HepG2 (cell line): ENCODE measurements around the gene CHID1. TPM values are rescaled to one million over a fixed set of nuclear protein-coding genes. Genes with fewer than 3 reads are reported as not detected.

Experiments
- ATRX ChIP-seq: sonication (generic); formaldehyde crosslinking; IDR thresholded peaks from 2 replicates; pipeline ENCODE4 v1.4.0; 2020; ENCODE audit warnings: missing genetic modification reagents, borderline replicate concordance
- ELF3 ChIP-seq: IDR thresholded peaks from 2 replicates; pipeline ENCODE4 v1.6.1; 2016; ENCODE audit warnings: missing genetic modification reagents, missing compliant biosample characterization
- HDAC2 ChIP-seq: sonication (generic); formaldehyde crosslinking; IDR thresholded peaks from 2 replicates; pipeline ENCODE4 v1.4.0; 2020; ENCODE audit warnings: missing genetic modification reagents
- HHEX ChIP-seq: IDR thresholded peaks from 2 replicates; pipeline ENCODE4 v1.6.1; 2016; ENCODE audit warnings: control low read depth
- PCBP1 ChIP-seq: fragments of 200-400 bp; formaldehyde crosslinking; IDR thresholded peaks from 2 replicates; pipeline ENCODE4 v1.6.1; 2017; ENCODE audit warnings: mild to moderate bottlenecking, low read depth, low read length, borderline replicate concordance
- REPIN1 ChIP-seq: sonication (generic); formaldehyde crosslinking; IDR thresholded peaks from 2 replicates; pipeline ENCODE4 v1.8.0; 2022; ENCODE audit warnings: missing genetic modification reagents, low read depth, mild to moderate bottlenecking, borderline replicate concordance
- RFX1 ChIP-seq: fragments of 450-650 bp; IDR thresholded peaks from 2 replicates; pipeline ENCODE4 v1.6.1; 2017
- SCMH1 ChIP-seq: sonication (generic); formaldehyde crosslinking; IDR thresholded peaks from 2 replicates; pipeline ENCODE4 v1.9.0; 2021; ENCODE audit warnings: missing genetic modification reagents, mild to moderate bottlenecking, borderline replicate concordance
- SMARCE1 ChIP-seq: fragments of 450-650 bp; IDR thresholded peaks from 2 replicates; pipeline ENCODE4 v1.6.1; 2017; ENCODE audit warnings: borderline replicate concordance
- SRSF4 ChIP-seq: fragments of 200-400 bp; formaldehyde crosslinking; IDR thresholded peaks from one replicate; pipeline ENCODE4 v1.6.1; 2018; ENCODE audit warnings: mild to moderate bottlenecking, low read depth, low read length, moderate library complexity; ENCODE audit not compliant: poor library complexity, severe bottlenecking
- ZNF101 ChIP-seq: sonication (generic); formaldehyde crosslinking; IDR thresholded peaks from 2 replicates; pipeline ENCODE4 v1.4.0; 2020; ENCODE audit warnings: mild to moderate bottlenecking, low read depth, missing genetic modification reagents, borderline replicate concordance
- ZNF207 ChIP-seq: fragments of 450-650 bp; IDR thresholded peaks from 2 replicates; pipeline ENCODE4 v1.6.1; 2016; ENCODE audit warnings: antibody characterized with exemption, borderline replicate concordance
- ZNF354B ChIP-seq: sonication (generic); formaldehyde crosslinking; IDR thresholded peaks from 2 replicates; pipeline ENCODE4 v1.8.0; 2022; ENCODE audit warnings: mild to moderate bottlenecking, missing genetic modification reagents
- polyA plus RNA-seq, 8 experiments: library from polyadenylated mRNA; depleted of rRNA in 3 of 8; stranded (reverse) in 7 of 8; unstranded in 1 of 8; fragments of >200 nt; fragmentation: Illumina TruSeq in 4 of 8; extraction: Trizol in 4 of 8; gene quantifications; 2 replicates each; pipeline versions ENCODE4 v1.2.1 to v1.2.3, GENCODE V29; 2011 to 2016; ENCODE audit warnings: low read depth in 4 of 8, missing spikeins in 1 of 8, mixed read lengths in 1 of 8; ENCODE audit not compliant: insufficient read depth in 1 of 8
- total RNA-seq, 5 experiments: library from RNA; depleted of rRNA; stranded (reverse); fragments of >200 nt; fragmentation: Illumina TruSeq; extraction: Trizol; gene quantifications; 2 replicates each; pipeline ENCODE4 v1.2.3, GENCODE V29; 2016; ENCODE audit warnings: low read depth in 1 of 5
- TF ChIP-seq, protein P1 (sequence below): sonication (generic); formaldehyde crosslinking; IDR thresholded peaks from 2 replicates; pipeline ENCODE4; 2020; ENCODE audit warnings: missing genetic modification reagents, mild to moderate bottlenecking, borderline replicate concordance
- TF ChIP-seq, protein P2 (sequence below): sonication (generic); formaldehyde crosslinking; IDR thresholded peaks from 2 replicates; pipeline ENCODE4 v1.9.0; 2021; ENCODE audit warnings: missing genetic modification reagents, mild to moderate bottlenecking, borderline replicate concordance
- TF ChIP-seq, protein P3 (sequence below), 2 experiments: sonication (generic) in 1 of 2; formaldehyde crosslinking in 1 of 2; IDR thresholded peaks; 2 replicates each; pipeline versions ENCODE4 v1.6.1 to v1.9.0; 2014 to 2022; ENCODE audit warnings: antibody characterized with exemption in 1 of 2, borderline replicate concordance in 1 of 2, inconsistent platforms in 1 of 2, low read depth in 1 of 2, missing genetic modification reagents in 1 of 2
- TF ChIP-seq, protein P4 (sequence below): sonication (generic); formaldehyde crosslinking; conservative IDR thresholded peaks from 2 replicates; pipeline ENCODE4 v1.4.0; 2020; ENCODE audit warnings: missing genetic modification reagents

Gene CHID1
- total and polyA plus RNA-seq, 2 of the 13 experiments (the other 11 are each of a cell fraction or from before 2014, with no cell fraction given), result 65.1 to 93.6 TPM

DNA sequence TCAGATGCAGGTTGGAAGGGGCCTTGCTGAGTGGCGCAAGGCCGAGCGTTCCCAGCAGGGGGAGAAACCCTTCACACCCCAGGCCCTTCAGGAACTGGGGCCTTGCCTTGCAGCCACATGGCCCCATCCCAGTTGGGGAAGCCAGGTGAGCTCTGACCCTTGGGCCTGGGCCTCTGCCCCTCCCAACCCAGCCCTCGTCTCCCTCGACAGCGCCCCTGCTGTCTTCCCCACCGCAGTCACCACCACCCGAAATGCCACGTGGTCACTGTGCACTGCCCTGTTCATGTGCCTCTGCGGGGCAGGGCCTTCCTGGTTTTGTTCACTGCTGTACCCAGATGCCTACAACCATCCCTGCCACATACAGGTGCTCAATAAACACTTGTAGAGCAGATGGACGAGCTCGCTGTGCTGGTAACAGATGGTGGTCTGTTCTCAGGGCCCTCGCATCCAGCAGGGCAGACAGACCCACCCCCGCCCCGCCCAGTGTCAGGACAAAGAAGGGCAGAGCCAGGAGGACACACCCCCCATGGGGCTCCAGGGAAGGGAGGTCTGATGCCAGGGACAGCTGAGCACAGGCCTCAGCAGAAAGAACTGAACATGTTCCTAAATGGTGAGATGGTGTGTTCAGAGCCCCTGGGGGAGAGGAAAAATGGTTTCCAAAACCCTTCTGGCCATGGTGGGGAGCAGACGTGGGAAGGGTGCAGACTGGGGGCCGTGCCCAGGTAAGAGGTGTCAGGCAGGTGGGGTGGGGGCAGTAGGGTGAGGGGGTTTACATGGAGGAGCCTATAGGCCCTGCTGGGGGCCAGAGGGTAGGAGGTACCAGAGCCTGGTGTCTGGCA, 72.0 kb downstream of the CHID1 start (continued):
- TF ChIP-seq, protein P1, sequence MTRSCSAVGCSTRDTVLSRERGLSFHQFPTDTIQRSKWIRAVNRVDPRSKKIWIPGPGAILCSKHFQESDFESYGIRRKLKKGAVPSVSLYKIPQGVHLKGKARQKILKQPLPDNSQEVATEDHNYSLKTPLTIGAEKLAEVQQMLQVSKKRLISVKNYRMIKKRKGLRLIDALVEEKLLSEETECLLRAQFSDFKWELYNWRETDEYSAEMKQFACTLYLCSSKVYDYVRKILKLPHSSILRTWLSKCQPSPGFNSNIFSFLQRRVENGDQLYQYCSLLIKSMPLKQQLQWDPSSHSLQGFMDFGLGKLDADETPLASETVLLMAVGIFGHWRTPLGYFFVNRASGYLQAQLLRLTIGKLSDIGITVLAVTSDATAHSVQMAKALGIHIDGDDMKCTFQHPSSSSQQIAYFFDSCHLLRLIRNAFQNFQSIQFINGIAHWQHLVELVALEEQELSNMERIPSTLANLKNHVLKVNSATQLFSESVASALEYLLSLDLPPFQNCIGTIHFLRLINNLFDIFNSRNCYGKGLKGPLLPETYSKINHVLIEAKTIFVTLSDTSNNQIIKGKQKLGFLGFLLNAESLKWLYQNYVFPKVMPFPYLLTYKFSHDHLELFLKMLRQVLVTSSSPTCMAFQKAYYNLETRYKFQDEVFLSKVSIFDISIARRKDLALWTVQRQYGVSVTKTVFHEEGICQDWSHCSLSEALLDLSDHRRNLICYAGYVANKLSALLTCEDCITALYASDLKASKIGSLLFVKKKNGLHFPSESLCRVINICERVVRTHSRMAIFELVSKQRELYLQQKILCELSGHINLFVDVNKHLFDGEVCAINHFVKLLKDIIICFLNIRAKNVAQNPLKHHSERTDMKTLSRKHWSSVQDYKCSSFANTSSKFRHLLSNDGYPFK (CRISPR knock-in tag), result peak; percentile 62; the same call in 1 of the 2 replicates
- TF ChIP-seq HDAC2 (CRISPR knock-in tag) (peak; percentile 79; the same call in 1 of the 2 replicates), ZNF354B (CRISPR knock-in tag) (no peak), SRSF4 (no peak), REPIN1 (CRISPR knock-in tag) (peak; percentile 55), PCBP1 (no peak), HHEX (CRISPR knock-in tag) (no peak), ELF3 (CRISPR knock-in tag) (peak; percentile 70), SMARCE1 (no peak), ATRX (CRISPR knock-in tag) (no peak), RFX1 (no peak), ZNF207 (no peak), ZNF101 (CRISPR knock-in tag) (no peak), SCMH1 (CRISPR knock-in tag) (no peak)
- TF ChIP-seq, protein P2, sequence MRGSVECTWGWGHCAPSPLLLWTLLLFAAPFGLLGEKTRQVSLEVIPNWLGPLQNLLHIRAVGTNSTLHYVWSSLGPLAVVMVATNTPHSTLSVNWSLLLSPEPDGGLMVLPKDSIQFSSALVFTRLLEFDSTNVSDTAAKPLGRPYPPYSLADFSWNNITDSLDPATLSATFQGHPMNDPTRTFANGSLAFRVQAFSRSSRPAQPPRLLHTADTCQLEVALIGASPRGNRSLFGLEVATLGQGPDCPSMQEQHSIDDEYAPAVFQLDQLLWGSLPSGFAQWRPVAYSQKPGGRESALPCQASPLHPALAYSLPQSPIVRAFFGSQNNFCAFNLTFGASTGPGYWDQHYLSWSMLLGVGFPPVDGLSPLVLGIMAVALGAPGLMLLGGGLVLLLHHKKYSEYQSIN (CRISPR knock-in tag), result no peak
- TF ChIP-seq, protein P3, sequence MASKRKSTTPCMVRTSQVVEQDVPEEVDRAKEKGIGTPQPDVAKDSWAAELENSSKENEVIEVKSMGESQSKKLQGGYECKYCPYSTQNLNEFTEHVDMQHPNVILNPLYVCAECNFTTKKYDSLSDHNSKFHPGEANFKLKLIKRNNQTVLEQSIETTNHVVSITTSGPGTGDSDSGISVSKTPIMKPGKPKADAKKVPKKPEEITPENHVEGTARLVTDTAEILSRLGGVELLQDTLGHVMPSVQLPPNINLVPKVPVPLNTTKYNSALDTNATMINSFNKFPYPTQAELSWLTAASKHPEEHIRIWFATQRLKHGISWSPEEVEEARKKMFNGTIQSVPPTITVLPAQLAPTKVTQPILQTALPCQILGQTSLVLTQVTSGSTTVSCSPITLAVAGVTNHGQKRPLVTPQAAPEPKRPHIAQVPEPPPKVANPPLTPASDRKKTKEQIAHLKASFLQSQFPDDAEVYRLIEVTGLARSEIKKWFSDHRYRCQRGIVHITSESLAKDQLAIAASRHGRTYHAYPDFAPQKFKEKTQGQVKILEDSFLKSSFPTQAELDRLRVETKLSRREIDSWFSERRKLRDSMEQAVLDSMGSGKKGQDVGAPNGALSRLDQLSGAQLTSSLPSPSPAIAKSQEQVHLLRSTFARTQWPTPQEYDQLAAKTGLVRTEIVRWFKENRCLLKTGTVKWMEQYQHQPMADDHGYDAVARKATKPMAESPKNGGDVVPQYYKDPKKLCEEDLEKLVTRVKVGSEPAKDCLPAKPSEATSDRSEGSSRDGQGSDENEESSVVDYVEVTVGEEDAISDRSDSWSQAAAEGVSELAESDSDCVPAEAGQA (IDR thresholded peaks at IDR 0.05; ENCODE audit: low read depth), result no peak
- TF ChIP-seq, protein P3 (CRISPR knock-in tag; IDR thresholded peaks at IDR 0.05; ENCODE audit: borderline replicate concordance), result no peak
- TF ChIP-seq, protein P4, sequence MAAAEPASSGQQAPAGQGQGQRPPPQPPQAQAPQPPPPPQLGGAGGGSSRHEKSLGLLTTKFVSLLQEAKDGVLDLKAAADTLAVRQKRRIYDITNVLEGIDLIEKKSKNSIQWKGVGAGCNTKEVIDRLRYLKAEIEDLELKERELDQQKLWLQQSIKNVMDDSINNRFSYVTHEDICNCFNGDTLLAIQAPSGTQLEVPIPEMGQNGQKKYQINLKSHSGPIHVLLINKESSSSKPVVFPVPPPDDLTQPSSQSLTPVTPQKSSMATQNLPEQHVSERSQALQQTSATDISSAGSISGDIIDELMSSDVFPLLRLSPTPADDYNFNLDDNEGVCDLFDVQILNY (CRISPR knock-in tag), result no peak
